Measurements from ENCODE around the gene SLC11A2.

GRCh38 chr12:50964432-50964831 is 61.8 kb downstream of the SLC11A2 start:
- TF ChIP-seq RCOR1 (IDR thresholded peaks at IDR 0.05; ENCODE audit: low read length) (no peak), CTCF (IDR thresholded peaks at IDR 0.05) (no peak), EP300 (IDR thresholded peaks at IDR 0.05; ENCODE audit: borderline replicate concordance in 1 of 2, low read depth in 1 of 2, low read length in 1 of 2) (no peak), RFX5 (IDR thresholded peaks at IDR 0.05; ENCODE audit: low read length) (no peak), TAF1 (IDR thresholded peaks at IDR 0.05; ENCODE audit: borderline replicate concordance, low read depth, low read length) (no peak), TCF12 (IDR thresholded peaks at IDR 0.05) (no peak), TEAD4 (IDR thresholded peaks at IDR 0.05; ENCODE audit: borderline replicate concordance, insufficient read depth) (no peak)
